BJ (cell line): Measurements from ENCODE around the gene TFF2. TPM values are rescaled to one million over a fixed set of nuclear protein-coding genes. Genes with fewer than 3 reads are reported as not detected.

Experiments
- CTCF ChIA-PET: fragments of 350-600 bp; formaldehyde crosslinking; extraction: SDS; loops from one replicate; lab custom pipeline; 2021; ENCODE audit warnings: antibody characterized with exemption, inconsistent platforms; lab: Yijun Ruan, JAX
- POLR2A ChIA-PET: fragments of 300-600 bp; sonication (Branson Sonifier 250); formaldehyde crosslinking; extraction: SDS; loops from one replicate; lab custom pipeline; 2021; ENCODE audit warnings: antibody characterized with exemption; lab: Charles Lee
- DNase-seq: peaks from one replicate; pipeline ENCODE4 v3.0.0-alpha.2; 2011; ENCODE audit warnings: low read depth
- H3K27me3 ChIP-seq: 2 replicates; pipeline ENCODE4 v1.6.0; 2011; ENCODE audit warnings: low read length; ENCODE audit not compliant: control insufficient read depth, insufficient read depth
- H3K36me3 ChIP-seq: 2 replicates; pipeline ENCODE4 v1.5.1; 2011; ENCODE audit warnings: low read length; ENCODE audit not compliant: control insufficient read depth, insufficient read depth
- H3K4me3 ChIP-seq: 2 replicates; pipeline ENCODE4 v1.5.1; 2011; ENCODE audit warnings: low read depth, mild to moderate bottlenecking, control low read depth, low read length
- CTCF ChIP-seq: IDR thresholded peaks from 2 replicates; pipeline ENCODE4 v1.5.1; 2011; ENCODE audit warnings: low read depth, mild to moderate bottlenecking, control low read depth, inconsistent platforms, low read length, moderate library complexity; ENCODE audit not compliant: insufficient read depth
- polyA plus RNA-seq: library from polyadenylated mRNA; depleted of rRNA; stranded (reverse); fragments of >200 nt; gene quantifications from 2 replicates; pipeline ENCODE4 v1.2.3, GENCODE V29; 2011

TFF2 gene
- polyA plus RNA-seq, 1 experiment: not detected

- POLR2A ChIA-PET: no interaction called here
Observed at GRCh38 chr21:42362198-42362597, 11.4 kb upstream of the TFF2 start.

DNA sequence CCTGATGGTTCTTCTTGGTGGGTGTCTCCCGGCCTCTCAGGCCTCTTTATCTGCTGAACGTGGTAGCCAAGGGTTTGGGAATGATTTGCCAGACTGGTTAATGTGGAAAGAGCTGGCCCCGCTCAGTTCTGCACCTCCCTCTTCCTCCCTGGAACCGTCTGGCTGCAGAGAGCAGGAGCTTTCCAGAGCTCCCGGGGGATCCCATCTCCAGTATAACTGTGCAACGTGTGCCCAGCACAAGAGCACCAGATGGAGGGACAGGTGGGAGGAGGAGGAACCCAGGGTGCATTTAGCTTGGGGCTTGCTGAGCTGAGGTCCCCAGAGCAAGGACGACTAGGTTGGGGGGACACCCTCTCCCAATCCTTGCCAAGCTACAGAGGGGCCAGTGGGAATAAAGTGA is 10.5 kb upstream of the TFF2 start:
- Histone ChIP-seq H3K36me3 (no peaks in the 10 kb centered on the region), H3K27me3 (no peaks in the 10 kb centered on the region), H3K4me3 (no peak overlapping the region)
- CTCF ChIA-PET: no interaction called here
- DNase-seq: no peak
- TF ChIP-seq CTCF: no peak
- POLR2A ChIA-PET: no interaction called here

More at GRCh38 chr21:42362198-42362597, 11.4 kb upstream of the TFF2 start:
- no peak overlapping the region for H3K4me3 ChIP-seq
- no peak for TF ChIP-seq CTCF
- no peaks in the 10 kb centered on the region for H3K36me3 ChIP-seq
- no peaks in the 10 kb centered on the region for H3K27me3 ChIP-seq
- CTCF ChIA-PET: interaction anchor here (1.5 kb wide), 1 partner anchor 17 kb away, joined by 3 read pairs; no protein-coding TSS in a partner anchor
- no peak for DNase-seq

DNA sequence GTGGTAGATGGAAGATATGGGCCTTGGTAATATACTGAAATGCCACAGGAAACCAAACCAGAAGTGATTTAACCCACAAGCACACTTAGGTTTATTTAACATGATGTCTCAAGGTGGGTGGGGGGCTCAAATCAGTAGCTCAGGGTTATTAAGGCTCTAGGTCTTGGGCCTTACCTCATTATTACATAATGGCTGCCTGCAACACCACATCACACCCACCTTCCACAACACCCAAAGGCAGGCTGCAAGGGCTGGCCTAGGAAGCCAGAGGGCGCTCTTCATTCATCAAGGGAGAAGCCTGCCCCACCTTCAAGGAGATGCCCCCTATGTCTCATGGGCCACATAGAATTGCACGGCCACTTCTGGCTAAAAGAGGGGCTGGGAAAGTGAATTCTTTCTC is 9.5 kb upstream of the TFF2 start:
- Histone ChIP-seq H3K27me3 (no peaks in the 10 kb centered on the region), H3K36me3 (no peaks in the 10 kb centered on the region), H3K4me3 (no peak overlapping the region)
- no peak for DNase-seq
- ChIA-PET POLR2A (no interaction called here), CTCF (no interaction called here)
- TF ChIP-seq CTCF: no peak

- H3K36me3 ChIP-seq: no peaks in the 10 kb centered on the region
- no peaks in the 10 kb centered on the region for H3K27me3 ChIP-seq
- TF ChIP-seq CTCF: no peak
- H3K4me3 ChIP-seq: no peak overlapping the region
- ChIA-PET POLR2A (no interaction called here), CTCF (no interaction called here)
- DNase-seq: no peak
Observed at GRCh38 chr21:42358937-42359336, 8.1 kb upstream of the TFF2 start.

DNA sequence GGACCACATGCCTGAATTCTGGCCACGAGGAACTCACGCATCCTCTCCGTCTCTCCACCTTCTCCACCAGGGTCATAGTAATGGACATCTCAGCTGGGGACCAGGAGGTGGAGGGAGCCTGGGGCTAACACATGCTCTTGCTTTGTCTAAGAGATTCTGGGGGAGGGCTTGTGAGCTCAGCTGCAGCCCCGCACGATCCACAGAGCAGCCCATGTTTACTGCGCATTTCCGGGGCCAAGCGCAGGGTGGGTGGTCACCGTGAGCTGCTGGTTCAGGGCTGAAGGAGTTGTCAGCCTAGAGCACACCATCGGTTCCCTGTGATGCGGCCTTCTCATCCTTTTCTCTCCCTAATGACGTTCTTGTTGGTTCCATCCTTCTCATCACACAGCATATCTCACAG is 7.5 kb upstream of the TFF2 start:
- ChIA-PET POLR2A (no interaction called here), CTCF (interaction anchor here (1.1 kb wide), 1 partner anchor 22 kb away, joined by 3 read pairs; no protein-coding TSS in a partner anchor)
- no peak overlapping the region for H3K4me3 ChIP-seq
- H3K36me3 ChIP-seq: no peaks in the 10 kb centered on the region
- no peak for TF ChIP-seq CTCF
- no peak for DNase-seq
- H3K27me3 ChIP-seq: no peaks in the 10 kb centered on the region
